GOT3 (cell line): ENCODE results near the gene ADAM8.
"Not testable (repeated sequence)": the region's sequence is repeated elsewhere in the genome, so short reads cannot be mapped to it uniquely, and the experiment has no call there.

ENCODE experiments used
- DNase-seq: peaks from one replicate; lab custom pipeline; 2025; ENCODE audit warnings: mixed read lengths; lab: John Stamatoyannopoulos, UW

Gene ADAM8

DNA sequence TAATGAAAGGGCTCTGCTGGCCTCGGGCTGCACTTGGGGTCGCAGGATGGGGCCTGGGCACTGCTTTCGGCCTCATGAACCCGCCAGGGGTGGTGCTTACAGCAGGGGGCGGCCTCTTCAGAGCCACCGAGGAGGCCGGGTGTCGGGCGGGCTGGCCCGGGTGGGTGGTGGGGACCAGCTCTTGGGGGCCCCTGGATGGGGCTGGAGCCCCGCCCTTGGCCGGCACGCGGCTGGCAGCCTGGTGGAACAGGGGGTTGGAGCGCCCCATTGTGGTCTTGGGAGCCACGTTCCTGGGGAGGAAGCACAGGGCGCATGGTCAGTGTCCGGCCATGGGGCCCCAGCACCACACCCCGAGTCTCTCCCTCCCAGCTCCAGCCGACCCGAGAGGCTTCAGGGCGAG is 8.8 kb downstream of the ADAM8 start:
- no peak for DNase-seq

DNA sequence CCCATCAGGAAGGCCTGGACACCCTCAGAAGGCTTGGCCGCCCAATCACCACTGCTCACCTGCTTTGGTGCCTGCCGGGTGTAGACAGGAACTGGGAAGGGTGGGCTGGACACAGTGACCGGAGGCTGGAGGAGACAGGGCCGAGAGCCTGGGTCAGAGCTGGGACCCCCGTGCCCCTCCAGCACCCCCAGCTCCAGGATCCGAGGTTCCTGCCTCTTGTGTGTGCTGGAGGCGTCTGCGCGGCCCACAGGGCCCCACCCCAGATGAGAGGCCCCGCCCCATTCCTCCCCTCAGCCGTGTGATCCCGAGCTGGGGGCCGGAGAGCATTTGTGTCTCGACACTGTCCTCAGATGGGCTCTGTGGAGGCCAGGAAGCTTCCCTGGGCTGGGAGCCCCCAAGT is 9.4 kb downstream of the ADAM8 start:
- no peak for DNase-seq

DNA sequence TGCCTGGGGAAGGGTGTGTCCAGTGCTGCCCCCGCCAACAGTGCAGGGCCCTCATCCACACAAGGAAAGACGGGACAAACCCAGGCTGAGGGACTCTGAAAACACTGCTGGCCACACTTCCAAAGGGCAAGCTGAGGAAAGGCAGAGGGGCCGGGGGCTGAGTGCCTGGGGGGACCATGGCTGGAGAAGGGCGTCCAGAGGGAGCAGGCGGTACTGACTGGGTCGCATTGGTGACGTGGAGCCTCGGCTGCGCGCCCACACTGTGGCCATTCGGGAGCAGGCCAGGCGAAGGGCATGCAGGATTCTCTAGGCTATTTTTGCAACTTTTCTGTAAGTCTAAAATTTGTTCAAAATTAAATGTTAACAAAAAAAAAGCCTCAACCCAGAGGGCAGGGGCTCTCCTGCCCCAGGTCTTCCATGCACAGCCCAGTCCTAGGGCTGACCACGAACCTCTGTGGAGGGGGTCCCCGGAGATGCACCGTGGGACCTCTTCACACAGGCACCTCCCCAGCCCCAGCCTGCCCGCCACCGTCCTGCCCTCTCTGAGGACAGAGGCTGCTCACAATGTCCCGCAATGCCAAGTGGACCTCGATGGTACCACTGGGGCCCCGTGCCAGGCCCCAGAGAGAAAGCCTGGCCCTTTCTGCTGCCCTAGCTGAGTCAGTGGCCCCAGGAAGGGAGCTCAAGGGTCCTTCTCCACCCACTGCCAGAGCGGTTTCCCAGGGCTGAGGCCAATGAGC is 10.4 kb downstream of the ADAM8 start:
- no peak for DNase-seq

DNA sequence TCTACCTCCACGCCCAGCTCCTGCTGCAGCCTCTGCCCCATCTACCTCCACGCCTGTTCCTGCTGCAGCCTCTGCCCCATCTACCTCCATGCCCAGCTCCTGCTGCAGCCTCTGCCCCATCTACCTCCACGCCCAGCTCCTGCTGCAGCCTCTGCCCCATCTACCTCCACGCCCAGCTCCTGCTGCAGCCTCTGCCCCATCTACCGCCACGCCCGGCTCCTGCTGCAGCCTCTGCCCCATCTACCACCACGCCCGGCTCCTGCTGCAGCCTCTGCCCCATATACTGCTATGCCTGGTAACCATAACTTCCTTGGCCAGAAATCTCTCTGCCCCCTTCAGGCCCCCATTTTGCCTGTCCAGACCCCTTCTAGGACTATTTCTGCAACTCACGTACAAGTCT is 11.6 kb downstream of the ADAM8 start:
- not testable (repeated sequence) for DNase-seq

DNA sequence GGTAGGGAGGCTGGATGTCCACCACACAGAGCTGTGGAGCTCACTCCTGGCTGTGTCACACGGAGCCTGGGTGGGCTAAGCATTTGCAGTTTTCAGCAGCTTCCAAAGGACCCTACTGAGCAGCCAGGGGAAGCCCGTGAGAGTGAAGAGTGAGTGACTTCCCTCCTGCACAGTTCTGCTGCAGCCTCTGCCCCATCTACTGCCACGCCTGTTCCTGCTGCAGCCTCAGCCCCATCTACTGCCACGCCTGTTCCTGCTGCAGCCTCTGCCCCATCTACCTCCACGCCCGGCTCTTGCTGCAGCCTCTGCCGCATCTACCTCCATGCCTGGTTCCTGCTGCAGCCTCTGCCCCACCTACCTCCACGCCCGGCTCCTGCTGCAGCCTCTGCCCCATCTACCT is 12.2 kb downstream of the ADAM8 start:
- no peak for DNase-seq

DNA sequence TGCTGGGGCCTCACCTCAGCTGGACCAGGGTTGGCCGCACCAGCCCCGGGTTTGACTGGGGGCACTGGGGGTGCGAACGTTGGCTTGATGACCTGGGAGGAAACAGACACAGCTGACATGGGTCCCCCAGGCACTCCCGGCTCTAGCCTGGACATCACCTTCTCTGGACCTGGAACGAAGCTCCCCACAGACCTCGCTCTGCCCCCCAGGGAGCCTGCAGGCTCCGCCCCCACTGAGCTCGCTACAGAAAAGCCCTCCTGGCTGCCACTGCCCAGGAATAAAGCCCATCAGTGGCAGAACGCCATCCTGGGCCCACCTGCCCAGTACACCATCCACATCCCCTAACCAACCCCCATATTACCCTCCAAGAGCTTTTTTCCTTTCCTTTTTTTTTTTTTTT is 13.0 kb downstream of the ADAM8 start:
- no peak for DNase-seq

DNA sequence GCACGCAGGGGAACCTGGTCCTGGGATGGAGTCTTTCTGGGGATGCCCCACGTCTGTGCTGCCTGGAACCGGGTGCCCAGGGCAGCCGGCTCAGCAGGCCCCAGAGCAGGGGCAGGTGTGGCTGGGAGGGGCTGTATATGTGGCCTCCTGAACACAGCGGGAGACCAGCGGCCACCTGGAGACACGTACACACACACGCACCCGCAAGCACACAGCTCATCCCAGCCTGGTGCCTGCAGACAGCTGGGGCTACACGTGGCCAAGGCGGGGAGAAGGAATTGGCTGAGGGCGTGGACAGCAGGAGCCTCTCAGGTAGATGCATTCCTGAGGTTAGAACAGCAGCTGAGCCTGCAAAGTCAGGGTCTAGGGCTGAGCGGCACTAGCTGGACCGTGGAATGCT is 14.0 kb downstream of the ADAM8 start:
- DNase-seq, result no peak

DNA sequence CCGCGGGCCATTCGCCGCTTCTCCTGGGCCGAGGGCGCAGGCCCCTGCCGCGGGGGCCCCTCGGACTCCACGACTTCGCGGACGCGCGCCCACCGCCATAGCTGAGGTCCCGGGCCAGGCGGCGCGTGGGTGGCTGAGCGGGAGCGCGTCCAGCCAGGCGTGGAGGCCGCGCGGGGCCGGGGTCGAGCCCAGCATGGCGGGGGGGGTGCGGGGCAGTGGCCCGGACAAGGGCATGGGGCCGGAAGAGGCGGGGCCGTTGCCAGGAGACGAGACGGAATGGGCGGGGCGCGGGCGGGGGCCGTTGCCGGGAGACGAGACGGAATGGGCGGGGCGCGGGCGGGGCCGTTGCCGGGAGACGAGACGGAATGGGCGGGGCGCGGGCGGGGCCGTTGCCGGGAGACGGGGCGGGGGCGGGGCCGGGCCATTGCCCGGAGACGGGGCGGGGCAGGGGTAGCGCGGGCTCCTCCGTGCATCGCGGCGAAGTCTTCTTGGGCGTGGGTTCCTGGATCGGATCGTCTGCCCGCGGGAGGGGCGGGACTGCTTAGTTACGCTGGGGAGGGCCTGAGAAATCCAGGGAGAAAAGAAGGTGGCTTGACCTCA is 14.8 kb downstream of the ADAM8 start:
- DNase-seq, result peak; percentile 49

DNA sequence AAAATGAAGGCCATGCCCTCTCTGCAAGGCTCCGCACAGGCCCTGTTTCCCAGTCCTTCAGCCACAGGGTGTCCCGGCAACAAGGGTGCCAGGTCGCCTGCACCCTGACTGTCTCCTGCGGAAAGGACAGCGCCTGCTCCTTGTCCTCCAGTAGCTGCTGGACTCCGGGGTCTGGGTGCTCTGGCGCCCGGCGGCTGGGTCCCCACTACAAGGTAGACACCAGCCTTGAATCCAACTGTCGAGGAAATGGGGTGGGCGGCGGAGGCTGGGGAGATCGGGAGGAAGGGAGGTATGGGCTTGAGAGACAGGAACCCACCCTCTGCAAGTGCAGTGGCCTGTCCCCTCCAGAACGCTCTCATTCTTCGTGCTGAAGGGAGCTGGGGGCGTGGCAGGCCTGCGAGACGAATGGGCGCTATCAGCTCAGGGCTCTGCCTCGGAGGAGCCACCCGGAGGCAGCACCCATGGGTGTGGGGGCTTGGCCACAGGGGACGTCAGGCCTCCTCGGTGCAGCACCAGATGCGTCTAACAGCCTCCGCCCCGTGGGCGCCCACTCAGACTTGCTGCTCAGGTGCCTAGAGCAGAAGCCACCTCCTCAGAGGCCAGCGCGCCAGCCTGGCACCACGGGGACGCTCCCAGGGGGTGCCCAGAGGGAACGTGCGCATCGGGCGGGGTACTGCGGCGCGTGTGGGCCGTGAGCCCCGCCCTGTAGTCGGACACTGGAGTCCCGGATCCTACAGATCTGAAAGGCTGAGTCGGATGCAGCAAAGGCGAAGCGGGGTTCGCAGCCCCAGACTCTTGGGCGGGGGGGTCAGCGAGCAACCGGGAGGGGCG is 15.6 kb downstream of the ADAM8 start:
- no peak for DNase-seq

DNA sequence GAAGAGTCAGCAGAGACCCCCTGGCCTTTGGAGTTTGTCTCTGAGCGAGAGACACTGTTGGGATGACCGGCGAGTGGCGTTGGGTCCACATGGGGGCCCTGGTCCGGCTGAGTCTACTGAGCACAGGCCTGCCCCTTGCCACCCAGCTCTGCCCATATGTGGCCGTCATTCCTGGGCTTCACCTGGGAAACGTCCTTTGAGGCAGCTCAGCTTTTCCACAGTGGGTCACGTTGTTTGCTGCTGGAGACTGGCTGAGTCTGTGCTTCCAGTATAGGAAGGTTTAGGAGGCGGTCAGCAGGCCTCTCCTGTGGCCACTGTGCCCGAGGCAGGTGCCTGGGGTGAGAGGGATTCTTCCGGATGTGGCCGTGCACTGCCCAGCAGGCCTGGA is 17.1 kb downstream of the ADAM8 start:
- no peak for DNase-seq

DNA sequence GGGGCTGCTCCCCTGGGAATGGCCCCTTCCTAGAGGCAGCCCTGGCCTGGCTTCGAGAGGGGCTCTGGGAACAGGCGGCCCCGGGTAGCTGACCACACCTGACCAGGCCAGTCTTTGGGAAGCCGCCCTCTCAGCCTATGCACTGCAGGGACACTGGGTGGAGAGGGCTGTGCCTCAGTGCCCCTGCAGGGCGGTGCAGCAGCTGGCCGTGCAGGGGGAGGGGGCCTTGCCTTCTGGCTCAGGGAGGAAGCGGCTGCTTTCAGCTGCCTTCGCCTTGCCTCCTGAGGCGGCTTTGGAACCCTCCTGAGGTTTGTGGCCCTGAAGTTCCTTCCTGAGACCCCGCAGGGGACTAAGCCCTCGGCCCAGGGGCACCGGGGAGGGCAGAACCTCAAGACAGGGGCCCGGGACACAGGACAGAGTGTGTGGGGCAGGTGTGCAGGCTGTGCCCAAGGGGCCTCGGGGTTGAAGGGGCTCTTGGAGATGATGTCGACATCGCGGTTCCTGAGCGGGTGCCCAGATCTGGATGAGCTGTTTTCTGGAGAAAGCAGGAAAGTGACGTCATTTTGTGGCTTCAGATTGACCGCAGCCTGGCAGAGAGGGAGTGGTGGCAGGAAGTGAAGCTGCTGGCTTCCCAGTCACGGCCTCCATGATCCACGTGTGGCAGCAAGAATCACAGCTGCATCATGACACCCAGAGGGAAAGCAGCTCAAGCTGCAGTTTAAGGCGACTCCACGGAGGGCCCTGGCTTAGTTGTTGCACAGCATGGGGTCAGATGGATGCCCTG is 17.7 kb downstream of the ADAM8 start:
- peak; percentile 89 for DNase-seq

DNA sequence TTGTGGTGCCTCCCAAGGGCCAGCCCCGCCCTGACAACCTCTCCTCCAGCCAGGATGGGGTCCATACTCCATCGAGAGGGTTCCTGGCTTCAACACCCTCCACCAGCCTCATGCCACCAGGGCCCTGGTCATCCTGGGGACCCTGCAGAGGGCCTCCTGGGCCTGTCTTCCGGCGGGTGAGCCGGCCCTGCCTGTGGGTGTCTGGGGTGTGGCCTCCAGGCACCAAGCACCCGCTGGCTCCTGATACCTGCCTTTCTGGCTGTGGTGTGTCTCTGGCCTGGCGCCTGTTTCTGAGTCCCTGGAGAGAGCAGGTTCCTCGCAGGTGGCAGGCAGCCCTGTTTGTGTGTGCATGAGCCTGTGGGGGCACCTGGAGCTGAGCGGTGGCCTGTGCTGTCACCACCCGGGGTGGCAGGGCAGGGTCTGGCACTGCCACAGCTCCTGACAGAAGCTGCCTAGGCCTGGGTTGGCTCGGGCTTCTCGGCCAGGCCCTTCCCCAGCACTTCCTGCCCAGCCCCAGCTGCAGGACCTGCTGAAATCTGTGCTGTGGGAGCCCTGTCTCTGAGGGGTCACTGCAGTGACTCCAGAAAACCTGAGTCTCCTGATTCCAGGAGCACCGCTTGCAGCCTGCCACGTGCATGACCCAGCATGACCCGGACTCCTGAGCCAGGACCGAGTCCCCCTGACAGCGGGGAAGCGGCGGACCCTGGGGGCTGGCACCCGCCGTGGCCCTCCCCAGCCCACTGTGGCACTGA is 18.4 kb downstream of the ADAM8 start:
- DNase-seq, result no peak

DNA sequence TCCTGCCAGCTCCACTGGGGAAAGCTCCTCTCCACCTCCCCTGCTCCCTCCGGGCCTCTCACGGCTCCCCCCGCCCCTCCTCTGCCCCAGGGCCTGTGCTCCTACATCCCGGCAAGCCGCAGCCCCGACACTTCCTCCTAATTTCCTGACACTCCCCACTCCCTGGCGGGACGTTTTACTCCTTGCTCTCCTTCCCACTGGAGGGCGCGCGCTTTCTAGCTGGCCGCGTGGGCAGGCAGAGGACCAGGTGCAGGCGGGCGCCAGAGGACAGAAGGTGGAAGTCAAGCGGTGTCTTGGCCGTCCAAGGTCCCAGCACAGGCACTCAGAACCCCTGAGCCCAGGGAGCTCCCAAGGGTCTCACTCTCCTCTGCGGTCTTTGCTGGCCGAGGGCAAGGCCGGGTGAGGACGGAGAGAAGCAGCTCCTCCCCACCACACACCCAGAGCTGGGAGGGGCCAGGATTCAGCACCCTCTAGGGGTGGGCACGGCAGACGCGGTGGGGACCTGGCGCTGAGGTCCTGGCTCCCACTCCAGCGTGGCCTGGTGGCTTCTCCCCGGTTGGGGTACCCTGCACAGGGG is 19.1 kb downstream of the ADAM8 start:
- DNase-seq, result no peak

DNA sequence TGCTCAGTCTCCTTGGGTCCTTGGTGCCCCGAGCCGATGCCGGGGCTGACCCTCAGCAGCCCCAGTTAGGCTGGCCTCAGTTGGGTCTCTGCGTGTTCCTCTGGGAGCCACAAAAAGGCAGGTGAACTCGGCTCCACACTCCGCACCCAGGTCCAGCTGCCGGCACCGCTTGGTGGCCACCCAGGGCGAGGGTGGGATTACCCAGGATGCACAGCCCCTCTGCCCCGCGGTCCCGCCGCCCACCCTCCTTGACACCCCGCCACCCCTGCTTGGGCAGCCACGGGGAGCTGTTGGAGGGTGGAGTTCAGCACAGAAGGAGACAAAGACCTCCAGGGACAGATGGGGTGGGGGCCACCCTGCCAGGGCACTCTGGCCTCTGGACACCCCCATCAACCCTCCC is 21.3 kb downstream of the ADAM8 start:
- DNase-seq, result no peak

DNA sequence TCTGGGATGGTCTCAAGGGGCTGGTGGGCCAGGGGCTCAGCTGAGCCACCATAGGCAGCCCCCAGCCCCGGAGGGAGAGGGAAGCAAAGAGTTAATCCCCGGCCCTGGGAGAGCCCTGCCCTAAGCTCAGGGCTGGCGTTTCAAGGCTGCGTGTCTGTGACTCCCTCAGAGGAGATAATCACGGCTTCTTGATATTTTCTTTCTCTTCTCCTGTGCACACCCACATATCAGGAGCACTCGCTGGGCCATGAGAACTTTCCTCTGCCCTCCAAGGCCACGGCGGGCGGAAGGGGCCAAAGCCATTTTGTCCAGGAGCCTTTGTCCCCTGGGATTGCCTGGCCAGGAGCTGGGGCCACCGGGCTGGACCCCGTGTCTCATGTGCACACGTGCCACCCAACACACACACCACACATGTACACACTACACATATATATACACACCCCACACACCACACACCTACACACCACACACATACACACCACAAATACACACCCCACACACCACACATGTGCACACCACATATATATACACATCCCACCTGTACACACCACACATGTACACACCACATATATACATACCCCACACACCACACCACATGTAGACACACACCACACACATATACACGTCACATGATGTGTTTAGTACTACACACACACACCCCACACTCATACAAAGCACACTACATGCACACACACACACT is 22.1 kb downstream of the ADAM8 start:
- no peak for DNase-seq

DNA sequence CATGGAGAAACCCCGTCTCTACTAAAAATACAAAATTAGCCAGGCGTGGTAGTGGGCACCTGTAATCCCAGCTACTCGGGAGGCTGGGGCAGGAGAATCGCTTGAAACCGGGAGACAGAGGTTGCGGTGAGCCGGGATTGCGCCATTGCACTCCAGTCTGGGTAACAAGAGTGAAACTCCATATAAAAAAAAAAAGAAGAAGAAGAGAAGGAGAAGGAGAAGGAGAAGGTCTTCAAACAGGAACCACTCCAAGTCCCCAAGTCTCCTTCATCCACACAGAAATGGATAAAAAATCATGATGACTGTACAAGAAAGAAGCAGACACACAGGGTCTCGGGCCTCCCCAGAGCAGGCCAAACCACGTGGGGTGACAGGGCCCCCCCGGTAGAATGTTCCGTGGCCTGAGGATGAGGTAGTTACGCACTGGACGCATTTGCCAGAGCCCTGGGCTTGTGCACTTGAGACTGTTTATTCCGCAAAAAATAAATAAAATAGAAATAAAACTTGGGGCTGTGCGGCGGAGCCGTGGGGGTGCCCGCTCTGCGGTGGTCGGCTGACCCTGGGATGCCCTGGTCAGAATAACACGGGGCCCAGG is 23.2 kb downstream of the ADAM8 start:
- no peak for DNase-seq

DNA sequence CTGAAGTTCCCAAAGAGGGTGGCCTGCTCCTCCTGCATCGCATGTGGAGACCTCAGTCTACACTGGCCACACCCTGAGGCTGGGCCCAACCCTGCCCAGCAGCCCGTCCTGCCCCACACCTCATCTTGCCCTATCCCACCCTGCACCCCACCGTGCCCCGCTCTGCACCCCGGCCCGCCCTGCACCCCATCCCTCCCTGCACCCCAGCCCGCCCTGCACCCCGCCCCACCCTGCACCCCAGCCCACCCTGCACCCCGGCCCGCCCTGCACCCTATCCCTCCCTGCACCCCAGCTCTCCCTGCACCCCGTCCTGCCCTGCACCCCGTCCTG is 24.5 kb downstream of the ADAM8 start:
- DNase-seq, result no peak

DNA sequence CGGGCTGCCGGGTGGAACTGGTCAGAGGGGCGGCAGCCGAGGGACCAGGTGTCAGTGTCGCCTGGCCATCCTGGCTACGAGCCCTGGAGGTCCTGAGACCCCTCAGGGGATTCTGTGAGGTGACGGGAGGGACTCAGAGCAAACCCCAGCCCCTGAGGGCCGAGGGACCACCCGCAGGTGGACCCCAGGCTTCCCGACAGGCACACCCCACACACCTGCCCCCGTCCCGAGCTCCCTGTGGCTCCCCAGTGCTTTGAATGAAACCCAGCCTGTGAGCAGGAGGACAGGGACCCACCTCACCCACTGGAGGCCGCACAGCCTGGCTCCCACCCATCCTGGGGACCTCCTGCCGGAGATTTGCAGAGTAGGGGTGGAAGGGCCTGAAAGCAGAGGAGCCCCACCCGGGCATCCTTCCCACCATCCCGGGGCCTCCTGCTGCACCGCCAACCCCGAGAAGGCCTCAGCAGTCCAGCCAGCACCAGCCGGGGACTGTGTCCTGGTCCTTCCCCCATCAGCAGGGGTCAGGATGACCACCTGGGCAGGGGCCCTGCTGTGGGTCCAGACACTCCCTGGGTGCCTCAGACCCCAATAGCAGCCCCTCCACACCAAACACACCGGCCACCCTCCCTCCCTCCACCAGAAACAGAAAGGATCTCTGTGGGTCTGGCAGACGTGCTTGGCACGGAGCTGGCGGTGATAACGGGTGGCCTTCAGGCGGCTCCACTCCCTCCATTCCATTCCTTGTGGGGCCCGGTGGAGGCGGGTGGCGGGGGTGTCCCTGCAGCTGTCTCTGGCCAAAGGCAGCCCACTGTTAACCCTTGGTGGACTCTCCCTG is 25.1 kb downstream of the ADAM8 start:
- no peak for DNase-seq

DNA sequence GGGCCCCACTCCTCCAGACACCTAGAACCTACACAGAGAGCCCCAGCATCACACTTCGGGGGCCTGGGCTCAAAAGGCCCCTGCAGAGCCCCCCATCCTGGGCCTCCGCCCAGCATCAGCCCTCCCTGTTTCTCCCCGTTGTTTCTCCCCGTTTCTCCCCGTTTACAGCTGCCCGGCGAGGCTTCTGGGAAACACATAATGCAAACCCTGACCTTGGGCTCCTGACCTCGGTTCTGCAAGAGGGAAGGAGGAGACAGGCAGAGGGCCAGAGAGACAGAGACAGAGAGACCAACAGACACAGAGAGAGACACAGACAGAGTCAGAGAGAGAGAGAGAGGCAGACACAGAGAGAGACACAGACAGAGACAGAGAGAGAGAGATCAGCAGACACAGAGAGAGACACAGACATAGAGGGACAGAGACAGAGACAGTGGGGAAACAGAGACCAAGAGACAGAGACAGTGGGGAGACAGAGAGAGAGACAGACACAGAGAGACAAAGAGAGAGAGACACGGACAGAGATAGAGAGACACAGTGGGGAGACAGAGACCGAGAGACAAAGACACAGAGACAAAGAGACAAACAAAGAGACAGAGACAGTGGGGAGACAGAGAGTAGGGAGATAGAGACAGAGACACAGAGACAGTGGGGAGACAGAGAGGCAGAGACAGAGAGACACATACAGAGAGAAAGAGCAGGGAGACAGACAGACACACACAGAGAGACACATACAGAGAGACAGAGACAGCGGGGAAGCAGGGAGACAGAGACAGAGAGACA is 26.5 kb downstream of the ADAM8 start:
- no peak for DNase-seq
